ENCODE data around the gene FBXO33.

DNA sequence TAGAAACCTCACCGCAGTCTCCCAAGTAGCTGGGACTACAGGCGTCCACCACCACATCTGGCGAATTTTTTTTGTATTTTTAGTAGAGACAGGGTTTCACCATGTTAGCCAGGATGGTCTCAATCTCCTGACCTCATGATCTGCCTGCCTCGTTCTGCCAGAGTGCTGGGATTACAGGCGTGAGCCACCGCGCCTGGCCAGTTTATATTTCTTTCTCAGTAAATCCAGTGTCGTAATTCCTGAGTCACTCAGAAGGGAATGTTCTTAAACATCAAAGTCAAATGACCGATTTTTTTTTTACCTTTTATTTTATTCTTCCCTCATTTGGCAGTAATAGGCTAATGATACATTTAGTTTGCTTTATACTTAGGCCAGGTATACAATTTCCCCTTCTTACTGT, 80.5 kb downstream of the FBXO33 start:
- TF ChIP-seq, protein P1, sequence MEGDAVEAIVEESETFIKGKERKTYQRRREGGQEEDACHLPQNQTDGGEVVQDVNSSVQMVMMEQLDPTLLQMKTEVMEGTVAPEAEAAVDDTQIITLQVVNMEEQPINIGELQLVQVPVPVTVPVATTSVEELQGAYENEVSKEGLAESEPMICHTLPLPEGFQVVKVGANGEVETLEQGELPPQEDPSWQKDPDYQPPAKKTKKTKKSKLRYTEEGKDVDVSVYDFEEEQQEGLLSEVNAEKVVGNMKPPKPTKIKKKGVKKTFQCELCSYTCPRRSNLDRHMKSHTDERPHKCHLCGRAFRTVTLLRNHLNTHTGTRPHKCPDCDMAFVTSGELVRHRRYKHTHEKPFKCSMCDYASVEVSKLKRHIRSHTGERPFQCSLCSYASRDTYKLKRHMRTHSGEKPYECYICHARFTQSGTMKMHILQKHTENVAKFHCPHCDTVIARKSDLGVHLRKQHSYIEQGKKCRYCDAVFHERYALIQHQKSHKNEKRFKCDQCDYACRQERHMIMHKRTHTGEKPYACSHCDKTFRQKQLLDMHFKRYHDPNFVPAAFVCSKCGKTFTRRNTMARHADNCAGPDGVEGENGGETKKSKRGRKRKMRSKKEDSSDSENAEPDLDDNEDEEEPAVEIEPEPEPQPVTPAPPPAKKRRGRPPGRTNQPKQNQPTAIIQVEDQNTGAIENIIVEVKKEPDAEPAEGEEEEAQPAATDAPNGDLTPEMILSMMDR (conservative IDR thresholded peaks at IDR 0.05; ENCODE audit: low read length), result no peak
- no peak for TF ChIP-seq EZH2phosphoT487 (IDR thresholded peaks at IDR 0.05; ENCODE audit: borderline replicate concordance)

Measured in Loucy (cell line).